NCI-H226 (cell line): ENCODE data around the gene LYG1.

Experiments
- DNase-seq: peaks from one replicate; pipeline ENCODE4 v3.0.0-alpha.2; 2015

LYG1 gene

DNA sequence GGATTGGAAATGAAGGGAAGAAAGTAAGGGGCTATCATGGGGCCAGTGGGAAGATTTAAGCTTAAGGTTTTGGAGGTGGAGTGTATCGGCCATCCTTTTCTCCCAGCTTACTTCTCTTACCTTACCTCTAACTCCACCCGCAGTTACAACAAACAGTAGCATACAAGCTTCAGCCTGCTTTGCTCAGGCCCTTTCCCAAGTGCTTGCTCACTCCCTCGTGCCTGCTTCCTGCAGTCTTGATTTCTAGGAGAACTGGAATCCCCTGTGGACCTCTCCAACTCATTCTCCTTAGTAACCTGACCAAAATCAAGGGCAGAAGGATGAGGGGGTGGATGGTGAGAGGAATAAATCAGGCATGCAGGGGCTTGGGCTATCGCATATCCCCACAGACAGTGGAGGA is 39.8 kb downstream of the LYG1 start:
- DNase-seq, result no peak

DNA sequence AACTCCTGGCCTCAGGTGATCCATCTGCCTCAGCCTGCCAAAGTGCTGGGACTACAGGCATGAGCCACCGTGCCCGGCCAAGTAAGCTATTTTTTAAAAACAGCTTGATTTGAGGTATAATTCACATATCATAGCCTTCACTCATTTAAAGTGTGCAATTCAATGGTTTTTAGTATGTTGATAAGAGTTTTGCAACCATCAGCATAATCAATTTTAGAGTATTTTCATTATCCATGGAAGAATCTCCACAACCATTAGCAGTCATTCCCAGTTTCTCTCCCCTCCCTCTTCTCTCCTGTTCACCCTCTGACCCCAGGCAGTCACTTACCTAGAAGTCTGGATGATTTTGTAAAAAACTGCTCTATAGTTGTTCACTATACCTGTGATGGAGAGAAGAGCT is 40.8 kb downstream of the LYG1 start:
- DNase-seq, result no peak

GRCh38 chr2:99259465-99259864 is 41.5 kb downstream of the LYG1 start:
- DNase-seq, result no peak

DNA sequence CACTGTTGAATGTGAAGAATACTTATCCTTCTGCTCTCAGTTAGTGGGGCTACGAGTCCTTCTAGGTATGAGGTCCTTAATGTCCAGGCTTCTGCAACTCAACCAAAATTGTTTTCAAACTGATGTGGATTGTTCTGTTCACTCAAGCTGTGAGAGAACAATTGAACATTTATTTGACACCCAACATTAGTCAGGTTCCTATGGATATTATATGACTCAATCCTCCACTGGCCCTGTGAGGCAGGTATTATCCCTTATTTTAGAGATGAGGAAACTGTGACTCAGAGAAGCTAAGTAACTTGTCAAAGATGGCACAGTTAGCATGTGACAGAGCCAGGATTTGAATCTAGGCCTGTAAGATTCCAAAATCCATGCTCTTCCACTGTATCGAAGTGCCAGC is 44.3 kb downstream of the LYG1 start:
- no peak for DNase-seq

- no peak for DNase-seq
Observed at GRCh38 chr2:99255491-99256318, 45.3 kb downstream of the LYG1 start, which contains the start of gene LYG2. LYG2 (minus strand) TSS chr2:99255666; CDS start chr2:99254260, 1,406 bp downstream.

DNA sequence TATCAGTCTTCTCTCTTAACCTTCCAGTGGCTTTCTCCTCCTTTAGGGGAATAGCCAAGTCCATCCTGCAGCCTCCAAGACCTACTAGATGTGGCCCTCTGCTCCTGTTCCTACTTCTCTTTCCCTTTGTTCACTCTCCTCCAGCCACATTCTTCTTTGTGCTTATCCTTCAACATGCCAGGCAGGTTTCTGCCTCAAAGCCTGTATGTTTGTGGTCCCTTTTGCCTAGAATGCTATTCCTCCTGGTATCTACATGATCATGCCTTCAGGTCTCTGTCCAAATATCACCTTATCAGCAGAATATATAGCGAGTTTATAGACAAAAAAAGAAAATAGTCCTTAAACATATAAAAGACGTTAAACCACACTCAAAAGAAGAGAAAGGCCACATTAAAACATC is 51.0 kb downstream of the LYG1 start:
- no peak for DNase-seq

GRCh38 chr2:99242151-99242550 is 58.8 kb downstream of the LYG1 start:
- DNase-seq, result no peak

DNA sequence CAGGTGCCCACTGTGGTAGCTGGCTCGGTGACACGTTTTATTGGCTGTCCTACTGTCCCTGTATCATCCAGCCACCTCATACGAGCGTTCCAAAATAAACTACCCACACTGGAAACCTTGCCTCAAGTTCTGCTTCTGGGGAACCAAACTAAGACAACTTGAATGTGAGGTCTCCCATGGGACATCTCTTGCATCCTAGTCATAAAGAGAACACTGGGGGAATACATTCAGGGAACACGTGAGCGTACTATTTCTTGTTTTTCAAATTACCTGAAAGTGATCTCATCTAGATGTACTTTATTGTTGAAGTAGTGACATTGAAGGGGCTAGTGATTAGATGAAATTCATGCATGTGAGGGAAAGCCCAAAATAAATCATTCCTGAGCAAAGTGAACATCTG is 60.6 kb downstream of the LYG1 start:
- no peak for DNase-seq

GRCh38 chr2:99238599-99238998 is 62.4 kb downstream of the LYG1 start:
- no peak for DNase-seq
